ENCODE results near the gene MAN1C1.
"Not testable (repeated sequence)": the region's sequence is repeated elsewhere in the genome, so short reads cannot be mapped to it uniquely, and the experiment has no call there.

The MAN1C1 gene

DNA sequence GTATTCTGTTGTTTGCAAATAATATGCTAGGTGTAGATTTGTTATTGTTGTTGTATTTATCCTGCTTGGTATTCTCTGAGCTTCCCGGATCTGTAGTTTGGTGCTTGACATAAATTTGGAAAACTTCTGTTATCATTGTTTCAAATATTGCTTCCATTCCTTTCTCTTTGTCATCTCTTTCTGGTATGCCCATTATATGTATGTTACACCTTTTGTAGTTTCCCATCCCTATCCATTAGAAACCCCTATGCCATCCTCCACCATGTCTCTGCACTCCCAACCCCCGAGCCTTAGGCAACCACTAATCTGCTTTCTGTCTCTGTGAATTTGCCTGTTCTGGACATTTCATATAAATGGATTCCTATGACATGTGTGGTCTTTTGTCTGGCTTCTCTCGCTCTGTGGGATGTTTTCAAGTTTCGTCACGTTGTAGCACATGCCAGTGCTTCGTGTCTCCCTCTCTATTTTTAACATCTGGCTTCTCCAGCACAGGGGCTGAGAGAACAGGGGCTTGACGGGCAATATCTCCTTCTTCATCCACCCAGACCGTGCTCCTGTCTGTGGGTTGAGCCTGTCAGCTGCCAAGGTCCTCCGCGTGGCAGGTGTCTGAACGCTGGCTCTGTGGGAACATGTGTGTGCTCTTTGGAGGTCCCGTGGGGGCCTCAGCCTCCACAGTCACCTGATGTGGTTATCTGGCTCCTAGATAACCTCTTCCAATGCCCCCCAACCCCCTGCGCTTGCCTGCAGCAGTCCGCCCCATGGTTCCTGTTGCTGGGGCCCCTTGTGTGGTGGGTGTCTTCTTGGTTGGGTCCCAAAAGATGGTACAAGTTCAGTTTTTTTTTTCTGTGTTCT lies 32.8 kb upstream of the MAN1C1 start:
- DNase-seq = no peak

DNA sequence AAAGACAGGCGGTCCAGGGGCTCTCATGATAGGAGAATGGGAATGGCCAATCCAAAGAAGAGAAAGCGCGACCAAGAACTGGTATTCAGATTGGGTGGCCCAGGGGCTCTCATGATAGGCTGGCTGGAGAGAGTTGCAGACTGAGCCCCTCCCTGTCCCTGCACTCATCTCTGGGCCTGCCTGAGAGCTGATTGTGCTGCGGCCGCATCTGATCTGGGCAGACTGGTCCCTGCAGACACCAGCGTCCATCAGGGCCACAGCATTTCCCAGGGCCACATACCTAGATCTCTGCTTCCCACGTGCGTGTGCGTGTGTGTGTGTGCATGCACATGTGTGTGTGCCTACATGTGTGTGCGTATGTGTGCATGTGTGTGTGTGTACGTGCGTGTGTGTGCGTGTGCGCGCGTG lies 30.4 kb upstream of the MAN1C1 start:
- no peak for DNase-seq

GRCh38 chr1:25587290-25587689 lies 29.3 kb upstream of the MAN1C1 start:
- no peak for DNase-seq

DNA sequence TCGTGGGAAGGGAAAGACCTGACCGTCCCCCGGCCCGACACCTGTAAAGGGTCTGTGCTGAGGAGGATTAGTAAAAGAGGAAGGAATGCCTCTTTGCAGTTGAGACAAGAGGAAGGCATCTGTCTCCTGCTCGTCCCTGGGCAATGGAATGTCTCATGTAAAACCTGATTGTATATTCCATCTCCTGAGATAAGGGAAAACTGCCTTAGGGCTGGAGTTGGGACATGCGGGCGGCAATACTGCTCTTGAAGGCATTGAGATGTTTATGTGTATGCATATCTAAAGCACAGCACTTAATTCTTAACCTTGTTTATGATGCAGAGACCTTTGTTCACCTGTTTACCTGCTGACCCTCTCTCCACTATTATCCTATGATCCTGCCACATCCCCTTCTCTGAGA lies 28.4 kb upstream of the MAN1C1 start:
- not testable (repeated sequence) for DNase-seq

DNA sequence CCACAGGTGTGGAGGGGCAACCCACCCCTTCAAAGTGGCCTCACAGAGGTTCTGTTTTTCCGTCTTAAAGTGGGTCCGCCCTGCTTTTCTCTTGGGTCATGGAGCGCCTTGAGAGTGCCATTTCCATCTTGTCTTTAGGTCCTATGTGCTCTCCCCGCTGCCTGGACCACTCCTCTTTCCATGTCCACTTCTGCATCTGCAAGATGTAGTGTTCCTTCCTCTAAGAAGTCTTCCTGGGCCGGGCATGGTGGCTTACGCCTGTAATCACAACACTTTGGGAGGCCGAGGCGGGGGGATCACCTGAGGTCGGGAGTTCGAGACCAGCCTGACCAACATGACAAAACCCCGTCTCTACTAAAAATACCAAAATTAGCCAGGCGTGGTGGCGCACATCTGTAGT lies 27.8 kb upstream of the MAN1C1 start:
- DNase-seq = not testable (repeated sequence)

DNA sequence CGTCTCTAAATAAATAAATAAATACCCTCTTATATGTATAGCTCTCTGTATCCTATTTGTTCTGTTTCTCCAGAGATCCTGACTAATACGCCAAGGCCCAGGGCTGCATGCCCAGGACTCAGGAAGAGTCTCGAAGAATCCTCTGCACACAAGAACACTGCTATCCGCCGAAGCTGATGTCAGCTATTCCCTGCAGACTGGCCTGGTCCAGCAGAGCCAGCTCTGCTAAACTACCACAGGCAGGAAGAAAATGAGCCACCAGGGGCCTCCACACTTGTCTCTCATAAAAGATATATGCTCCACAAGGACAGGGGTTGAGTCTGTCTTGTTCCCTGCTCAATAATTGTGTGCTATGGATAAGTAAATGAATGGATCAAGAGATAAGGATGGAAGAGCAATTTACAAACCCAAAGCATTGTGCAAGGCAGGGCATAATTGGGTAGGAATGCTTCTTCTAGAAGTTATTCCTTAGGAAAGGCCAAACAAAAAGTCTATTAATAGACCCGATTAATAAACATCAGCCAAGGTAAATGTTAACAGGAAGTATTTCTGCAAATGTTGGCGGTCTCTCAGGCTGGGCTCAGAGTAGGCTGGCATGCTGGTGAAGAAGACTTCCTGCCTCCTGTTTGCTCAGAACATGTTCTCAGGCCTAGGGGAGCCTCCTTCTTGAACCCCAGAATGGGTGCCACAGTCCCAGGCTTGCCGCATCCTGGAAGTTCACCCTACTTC lies 26.3 kb upstream of the MAN1C1 start:
- DNase-seq = no peak

DNA sequence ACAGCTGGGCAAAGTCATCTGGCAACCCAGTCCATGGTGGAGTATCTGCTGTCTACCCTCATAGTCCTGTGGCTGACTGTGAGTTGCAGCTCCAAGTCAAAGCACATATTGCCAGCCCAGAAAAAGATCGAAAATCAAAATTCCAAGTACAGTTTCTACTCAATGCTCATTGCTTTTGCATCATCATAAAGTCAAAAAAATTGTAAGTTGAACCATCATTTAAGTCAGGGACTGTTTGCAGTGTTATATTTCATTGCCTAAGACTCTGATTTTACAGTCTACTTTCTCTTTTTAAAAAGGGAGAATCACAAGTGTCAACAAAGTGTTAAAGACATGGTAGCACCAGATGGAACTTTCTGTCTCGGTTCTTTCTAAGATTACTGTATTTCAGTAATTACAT lies 22.7 kb upstream of the MAN1C1 start:
- no peak for DNase-seq

- DNase-seq = no peak
Observed at GRCh38 chr1:25594971-25595370, 21.6 kb upstream of the MAN1C1 start.

GRCh38 chr1:25596641-25597040 lies 19.9 kb upstream of the MAN1C1 start:
- DNase-seq = not testable (repeated sequence)

DNA sequence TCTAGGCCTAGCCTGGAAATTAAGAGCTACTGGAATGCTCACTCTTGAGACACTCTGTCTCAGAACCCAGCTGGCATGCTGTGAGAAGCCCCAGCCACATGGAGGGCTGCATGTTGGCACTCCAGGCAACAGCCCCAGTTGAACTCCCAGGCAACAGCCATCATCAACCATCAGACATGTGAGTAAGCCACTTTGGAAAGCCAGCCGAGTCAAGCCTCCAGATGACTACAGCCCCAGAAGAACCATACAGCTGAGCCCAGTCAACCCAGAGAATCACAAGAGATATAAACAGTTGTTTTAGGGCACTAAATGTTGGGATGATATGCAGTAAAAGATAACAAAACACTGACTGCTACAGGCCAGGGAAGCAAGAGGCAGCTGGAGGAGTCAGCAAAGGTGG lies 17.7 kb upstream of the MAN1C1 start:
- DNase-seq = no peak

GRCh38 chr1:25599969-25600610 lies 16.5 kb upstream of the MAN1C1 start:
- DNase-seq = no peak

- not testable (repeated sequence) for DNase-seq
Observed at GRCh38 chr1:25600971-25601699, 15.5 kb upstream of the MAN1C1 start.

GRCh38 chr1:25603779-25604538 lies 12.6 kb upstream of the MAN1C1 start:
- DNase-seq = not testable (repeated sequence)

DNA sequence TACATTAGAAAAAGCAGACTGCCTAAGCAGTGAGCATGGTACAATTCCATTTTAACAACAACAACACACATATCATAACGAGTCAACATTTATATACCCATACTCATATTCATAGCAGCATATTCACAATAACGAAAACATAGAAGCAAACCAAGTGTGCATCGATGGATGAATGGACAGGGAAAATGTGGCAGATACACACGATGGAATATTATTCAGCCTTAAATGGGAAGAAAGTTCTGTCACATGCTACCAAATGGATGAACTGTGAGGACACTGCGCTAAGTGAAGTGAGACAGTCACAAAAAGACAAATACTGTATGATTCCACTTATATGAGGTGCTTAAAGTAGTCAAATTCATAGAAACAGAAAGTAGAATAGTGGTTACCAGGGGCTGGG lies 9.5 kb upstream of the MAN1C1 start:
- DNase-seq = no peak

DNA sequence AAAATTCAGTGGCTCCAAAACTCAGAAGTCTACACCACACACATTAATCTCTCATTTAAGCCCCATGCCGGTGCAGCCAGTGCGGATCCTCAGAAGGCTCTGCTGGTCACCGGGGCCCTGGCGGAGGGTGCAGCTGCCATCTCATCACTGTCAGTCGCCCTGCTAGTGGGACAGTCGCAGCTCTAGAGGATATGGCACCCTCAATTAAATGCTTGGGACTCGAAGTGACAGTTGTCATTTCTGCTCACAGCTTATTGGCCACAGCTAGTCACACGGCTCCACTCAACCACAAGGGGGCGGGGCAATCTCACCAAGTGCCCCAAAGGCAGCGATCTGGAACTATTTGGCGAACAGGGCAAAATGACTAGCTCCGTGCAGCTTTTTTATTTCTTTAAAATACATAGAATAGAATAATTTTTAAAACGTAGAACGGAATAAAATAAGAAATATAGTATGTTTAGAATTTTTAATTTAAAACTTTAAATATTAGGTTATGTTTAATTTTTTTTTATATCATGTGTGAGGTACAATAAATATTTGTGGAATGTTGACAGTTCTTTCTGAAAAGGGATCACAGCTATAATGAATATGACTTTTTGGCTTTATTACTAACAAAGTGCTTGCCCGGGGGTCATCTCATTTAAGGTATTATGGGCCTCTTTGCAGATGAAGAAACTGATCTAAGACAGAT lies 8.0 kb upstream of the MAN1C1 start:
- DNase-seq = peak; percentile 91

DNA sequence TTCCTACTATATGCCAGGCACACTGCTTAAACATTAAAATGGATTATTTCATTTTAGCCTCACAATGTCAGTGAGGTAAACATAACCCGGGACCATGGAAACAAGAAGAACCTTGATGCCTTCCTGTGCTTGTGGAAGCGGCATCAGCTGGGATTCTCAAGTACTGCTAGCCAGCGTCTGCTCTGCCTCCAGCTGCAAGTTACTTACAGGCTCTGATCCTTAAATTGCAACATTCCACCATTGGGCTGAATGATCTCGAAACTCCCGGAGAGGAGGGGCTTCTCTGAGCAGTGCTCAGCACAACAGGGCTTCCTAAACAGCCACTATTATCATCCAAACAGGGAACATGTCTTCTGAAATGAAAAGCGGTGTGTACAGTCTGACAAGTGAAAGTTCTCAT lies 6.7 kb upstream of the MAN1C1 start:
- DNase-seq = no peak

- DNase-seq = no peak
Observed at GRCh38 chr1:25610822-25611630, 5.6 kb upstream of the MAN1C1 start.

DNA sequence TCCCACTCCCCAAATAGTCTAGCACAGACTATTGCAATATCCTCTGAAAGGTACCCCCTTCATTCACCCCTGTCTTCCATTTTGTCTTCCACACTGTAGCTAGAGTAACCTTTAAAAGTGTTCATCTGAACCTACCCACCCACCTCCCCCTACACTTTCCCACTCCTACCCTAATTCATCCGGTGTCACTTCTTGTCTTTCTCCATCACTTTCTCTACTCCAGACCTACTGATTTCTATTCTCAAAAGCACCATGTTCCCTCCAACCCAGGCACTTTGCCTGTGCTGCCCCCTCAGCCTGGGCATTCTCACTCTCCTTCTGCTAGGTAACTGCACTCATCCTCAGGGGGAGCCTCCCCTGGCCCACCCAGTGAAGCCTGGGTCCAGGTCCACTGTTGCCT lies 4.7 kb upstream of the MAN1C1 start:
- DNase-seq = no peak

DNA sequence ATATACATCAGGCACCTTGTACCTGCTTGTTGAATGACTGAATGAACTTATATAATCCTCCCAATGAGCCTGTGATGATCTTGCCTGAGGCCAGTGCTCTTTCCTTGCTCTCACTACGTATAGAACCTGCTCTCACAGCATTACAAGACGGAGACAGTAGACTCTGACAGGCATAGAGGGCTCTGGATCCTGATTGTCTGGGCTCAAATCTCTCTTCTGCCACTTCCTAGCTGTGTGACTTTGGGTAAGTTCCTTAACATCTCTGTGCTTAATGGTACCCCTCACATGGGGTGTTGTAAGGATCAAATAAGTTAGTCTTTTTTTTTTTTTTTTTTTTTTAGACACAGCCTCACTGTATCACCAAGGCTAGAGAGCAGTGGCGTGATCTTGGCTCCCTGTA lies 4.2 kb upstream of the MAN1C1 start:
- DNase-seq = no peak

DNA sequence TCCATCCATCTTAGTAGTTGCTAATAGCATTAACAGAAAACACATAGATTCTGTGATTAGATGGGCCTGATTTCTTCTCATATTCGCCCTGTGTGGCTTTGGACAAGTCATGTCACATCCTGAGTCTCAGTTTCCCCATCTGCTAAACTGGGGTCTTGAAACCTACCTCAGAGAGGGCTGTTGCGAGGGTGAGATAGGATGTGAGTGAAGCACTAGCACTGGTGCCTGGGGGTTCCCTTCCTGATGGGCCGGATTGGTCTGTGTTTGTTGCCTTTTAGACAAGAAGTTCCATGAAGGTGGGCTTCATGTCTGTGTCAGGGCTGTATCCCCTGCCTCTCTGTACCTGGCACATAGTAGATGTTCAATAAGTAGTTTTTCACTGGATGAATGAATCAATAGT lies 3.5 kb upstream of the MAN1C1 start:
- DNase-seq = no peak

All from activated CD8-positive, alpha-beta memory T cell treated with anti-CD3 and anti-CD28 coated beads, Interleukin-2, amount 50 U/mL, for 4 hours (primary cell).